ENCODE measurements around the gene ARHGEF12.

The ARHGEF12 gene

DNA sequence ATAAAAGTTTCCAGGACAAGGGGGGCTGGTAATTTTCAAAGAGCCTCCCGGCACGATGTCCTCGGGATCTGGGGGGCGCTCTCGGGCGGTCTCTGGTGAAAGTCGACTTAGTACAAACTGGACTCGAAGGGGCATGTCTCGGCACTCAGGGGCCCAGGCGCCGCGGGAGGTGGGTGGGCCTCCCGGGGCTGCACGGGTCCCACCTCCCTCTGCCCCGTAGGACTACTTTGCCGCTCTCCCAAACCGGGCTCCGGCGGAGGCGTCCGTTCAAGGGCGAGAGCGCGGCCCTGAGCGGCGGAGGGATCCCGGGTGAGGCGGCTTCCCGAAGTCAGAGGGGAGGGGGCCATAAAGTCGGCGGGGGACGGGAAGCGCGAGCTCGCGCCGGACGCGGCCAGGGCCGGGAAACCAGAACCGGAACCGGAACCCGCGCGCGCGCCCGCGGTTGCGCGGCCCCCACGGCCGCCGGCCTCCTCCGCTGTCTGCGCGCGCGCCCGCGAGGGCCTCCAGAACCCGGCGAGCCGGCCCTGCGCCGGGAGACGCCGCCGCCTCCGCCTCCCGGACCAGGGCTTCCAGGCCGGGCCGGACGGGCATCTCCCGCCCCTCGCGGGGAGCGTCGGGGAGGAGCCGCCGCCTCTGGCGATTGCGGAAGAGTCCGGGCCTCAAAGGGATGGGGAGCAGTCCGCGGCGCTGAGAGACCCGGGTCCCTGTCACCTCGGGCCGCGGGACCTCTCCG lies at the start of gene ARHGEF12:
Gene ARHGEF12 (plus strand): TSS at position 506 of the 733 bp plus-strand sequence. CDS start 831 bp downstream, outside the sequence.
- peak; percentile 97 for DNase-seq

DNA sequence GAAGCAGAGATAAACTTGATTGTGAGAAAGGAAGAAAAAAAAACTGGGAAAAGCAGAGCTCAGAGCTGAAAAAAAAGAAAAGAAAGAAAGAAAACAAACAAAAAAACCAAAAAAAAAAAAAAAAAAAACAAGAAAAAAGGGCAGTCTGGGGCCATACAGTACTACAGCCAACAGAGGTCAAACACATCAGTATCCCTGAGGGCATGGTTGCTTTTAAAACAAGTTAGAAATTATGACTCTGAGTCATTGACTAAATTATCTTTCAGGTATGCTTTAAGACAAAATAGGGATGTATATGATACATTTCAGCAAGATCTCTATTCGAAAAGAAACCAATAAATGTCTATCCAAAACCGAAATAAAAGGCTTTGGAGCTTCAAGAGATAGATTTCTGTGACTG lies 48.2 kb upstream of the ARHGEF12 start:
- DNase-seq: no peak

DNA sequence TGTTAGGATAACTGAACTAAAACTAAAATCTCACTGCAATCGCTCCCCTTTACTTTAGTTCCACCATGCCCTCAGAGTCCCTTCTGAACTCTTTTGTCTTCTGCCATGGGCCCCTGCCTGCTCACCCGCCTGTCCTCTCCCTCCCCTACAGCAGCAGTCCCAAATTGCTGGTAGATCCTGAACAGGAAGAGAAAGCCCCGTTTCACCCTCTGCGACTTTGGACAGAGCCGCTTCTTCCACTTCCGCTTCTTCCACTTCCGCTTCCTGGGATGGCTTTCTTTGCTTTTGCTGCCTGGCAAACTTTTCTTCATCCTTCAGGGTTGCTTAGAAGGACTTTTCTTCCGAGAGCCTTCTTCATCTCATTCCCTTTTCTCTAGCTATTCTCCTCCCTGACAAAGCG lies 46.8 kb upstream of the ARHGEF12 start:
- DNase-seq: no peak

- no peak for DNase-seq
Measured at GRCh38 chr11:120290956-120291355, 45.3 kb upstream of the ARHGEF12 start.

DNA sequence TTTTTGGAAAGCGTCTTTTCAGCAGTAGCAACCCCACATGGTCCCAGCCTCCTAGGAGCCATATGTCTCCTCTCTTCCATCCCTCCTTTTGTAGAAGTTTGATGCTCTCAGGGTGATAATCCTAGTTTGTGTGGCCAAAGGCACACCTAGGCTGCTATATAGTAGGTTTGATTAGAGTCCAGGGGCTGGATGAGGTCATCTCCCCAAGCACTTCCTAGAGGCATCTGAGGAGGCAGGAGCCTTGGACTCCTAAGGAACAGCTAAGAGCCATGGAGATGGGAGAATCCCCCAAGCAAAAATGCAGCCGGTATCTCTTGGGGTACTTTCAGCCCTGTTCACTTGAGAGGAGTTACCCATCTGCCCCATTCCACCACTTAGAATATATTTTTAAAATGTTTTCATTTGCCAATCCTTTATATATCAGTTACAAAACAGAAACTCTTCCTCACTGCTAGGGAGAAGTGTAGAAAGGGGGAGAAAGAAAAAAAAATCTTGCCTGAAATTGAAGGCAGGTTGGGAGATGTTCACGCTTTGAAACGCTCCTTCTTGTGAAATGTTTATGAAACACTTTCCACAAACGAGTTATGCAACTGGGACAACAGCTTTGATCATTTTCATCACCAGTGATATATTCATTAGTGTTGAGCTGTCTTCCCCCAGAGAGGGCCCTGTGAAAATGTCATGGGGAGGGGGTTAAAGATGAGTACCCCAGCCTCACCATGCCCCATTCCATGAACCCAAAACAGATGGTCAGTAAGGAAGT lies 43.0 kb upstream of the ARHGEF12 start:
- DNase-seq: no peak

DNA sequence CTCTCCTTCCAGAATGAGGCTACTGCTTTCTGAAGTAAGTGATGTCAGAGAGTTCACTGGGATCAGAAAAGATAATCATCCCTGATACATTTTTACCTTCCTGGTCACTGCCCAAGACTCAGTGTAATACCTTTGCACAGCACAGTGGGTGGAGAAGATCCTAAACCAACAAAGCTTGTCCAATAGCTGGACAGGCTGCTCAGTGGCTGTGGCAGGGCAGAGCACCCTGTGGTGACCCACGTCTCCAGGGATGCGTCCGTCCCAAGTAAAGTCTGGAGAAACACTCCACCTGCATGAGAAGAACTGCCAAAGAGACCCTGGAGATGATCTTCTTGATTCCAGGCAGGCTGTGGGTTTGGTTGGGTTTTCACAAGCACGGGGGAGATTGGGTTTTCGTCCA lies 42.1 kb upstream of the ARHGEF12 start:
- no peak for DNase-seq

- DNase-seq: no peak
Measured at GRCh38 chr11:120295099-120295498, 41.1 kb upstream of the ARHGEF12 start.

DNA sequence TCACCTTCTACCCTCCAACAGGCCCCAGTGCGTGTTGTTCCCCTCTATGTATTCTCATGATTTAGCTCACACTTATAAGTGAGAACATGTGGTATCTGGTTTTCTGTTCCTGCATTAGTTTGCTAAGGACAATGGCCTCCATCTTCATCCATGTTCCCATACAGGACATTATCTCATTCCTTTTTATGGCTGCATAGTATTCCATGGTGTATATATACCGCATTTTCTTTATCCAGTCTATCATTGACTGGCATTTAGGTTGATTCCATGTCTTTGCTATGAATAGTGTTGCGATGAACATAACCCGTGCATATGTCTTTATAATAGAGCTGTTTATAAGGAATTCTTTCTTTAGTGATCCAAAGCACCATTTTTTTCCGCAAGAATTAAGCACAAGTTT lies 39.7 kb upstream of the ARHGEF12 start:
- DNase-seq: no peak

DNA sequence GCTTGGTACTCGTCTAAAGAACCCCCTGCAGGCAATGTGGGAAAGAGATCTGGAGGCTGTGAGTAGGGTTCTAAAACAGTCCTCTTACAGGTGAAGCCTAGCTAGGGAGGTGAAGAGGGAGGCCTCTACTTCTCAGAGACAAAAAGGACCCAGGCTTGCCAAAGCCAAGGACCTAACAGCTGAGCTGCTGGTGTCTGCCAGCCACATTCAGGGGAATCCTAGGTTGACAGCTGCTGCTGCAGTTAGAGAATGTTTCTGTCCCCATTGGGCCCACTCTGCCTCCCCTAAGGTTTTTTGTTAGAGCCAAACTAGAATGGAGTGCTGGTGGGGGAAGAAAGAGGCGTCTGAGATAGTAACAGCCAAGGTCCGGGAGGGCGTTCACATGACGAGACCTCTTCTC lies 37.8 kb upstream of the ARHGEF12 start:
- DNase-seq: no peak

- DNase-seq: peak; percentile 15
Measured at GRCh38 chr11:120302001-120302805, 34.0 kb upstream of the ARHGEF12 start.

GRCh38 chr11:120303004-120303637 lies 33.1 kb upstream of the ARHGEF12 start:
- peak; percentile 72 for DNase-seq

DNA sequence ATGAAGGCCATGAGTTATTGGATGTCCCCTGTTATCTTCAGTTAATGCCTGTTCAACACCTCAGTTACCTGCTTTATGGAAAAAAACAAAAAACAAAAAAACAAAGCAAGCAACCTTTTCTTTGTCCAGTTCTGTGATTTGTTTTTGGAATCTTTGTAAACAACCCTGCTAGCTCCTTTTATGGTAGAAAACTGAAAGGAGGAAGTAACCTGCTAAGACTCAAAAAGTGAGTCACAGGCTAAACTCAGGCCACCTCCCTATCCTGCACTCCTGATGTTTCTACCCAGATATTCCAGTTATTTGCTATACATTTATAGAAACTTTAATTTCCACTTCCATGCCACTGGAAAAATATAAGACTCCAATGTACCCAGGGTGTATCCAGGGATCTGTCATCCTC lies 31.7 kb upstream of the ARHGEF12 start:
- no peak for DNase-seq

- DNase-seq: no peak
Measured at GRCh38 chr11:120305286-120305685, 30.9 kb upstream of the ARHGEF12 start.

- DNase-seq: no peak
Measured at GRCh38 chr11:120306519-120307242, 29.5 kb upstream of the ARHGEF12 start.

DNA sequence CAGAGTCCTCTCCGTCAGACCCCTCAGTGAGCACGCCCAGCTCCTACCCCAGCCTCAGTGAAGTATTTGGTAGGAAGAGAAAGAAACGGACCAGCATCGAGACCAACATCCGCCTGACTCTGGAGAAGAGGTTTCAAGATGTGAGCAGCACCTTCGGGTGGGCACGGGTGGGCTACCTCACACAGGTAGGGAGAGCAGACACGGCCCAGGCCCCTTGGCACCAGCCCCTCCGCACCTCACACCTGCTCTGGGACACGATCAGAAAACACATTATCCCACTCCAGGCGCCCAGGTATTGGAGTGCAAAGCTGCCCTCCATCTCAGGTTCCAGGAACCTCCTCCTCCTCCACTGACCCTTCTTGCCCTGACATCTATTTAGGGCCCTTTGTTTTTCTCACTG lies 28.7 kb upstream of the ARHGEF12 start:
- DNase-seq: no peak

DNA sequence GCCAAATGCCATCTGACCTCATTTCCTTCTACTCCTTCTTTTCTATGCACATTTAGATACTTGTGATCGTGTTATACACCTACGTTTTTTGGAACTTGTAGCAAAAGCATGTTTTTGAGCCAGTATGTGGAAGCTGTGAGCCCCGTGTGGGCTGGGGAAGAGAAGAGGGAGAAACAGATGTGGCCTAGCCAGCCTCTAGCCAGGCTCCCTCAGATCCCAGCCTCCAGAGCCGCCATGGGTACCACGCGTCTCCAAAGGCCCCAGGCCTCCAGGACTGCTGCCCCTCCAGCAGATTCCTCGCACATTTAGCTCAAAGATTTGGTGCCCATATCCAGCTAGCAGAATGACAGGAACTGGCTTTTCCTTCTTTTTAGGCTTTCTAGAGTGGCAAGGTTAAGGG lies 28.1 kb upstream of the ARHGEF12 start:
- DNase-seq: no peak

GRCh38 chr11:120310870-120311269 lies 25.3 kb upstream of the ARHGEF12 start:
- DNase-seq: no peak

- DNase-seq: no peak
Measured at GRCh38 chr11:120314861-120315260, 21.4 kb upstream of the ARHGEF12 start.

DNA sequence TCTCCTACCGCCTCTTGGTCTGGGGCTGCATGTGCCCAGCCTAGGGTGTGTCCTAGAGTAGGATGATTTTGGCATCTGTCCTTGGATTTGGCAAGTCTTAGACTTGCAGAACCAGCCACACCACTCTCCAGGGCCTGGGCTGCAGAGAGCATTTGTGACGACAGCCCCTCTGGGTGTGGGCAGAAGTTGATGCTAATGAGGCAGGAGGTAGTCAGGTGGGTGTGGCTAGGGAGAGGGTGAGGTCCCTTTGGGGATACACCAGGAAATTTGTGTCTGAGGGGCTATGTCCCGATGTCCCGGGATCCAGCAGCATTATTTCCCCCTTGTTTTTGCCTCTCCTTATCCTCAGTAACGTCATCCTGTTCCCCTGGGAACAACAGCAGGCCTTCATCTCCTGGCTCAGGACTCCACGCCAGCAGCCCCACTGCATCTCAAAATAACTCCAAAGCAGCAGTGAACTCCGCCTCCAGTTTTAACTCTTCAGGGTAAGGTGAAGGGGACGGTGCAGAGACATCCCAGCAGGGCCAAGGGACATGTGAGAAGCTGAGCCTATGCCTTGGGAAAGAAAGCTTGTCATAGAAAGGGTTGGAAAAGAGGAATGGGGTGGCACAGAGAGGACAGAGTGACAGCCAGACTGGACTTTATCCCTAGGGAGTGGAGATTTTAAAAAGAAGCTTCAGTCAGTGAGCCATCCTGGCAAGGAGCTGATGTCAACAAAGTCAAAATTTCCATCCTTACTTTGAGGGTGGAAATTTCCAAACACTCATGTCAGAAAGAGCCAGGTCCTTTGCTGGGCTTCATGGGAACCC lies 19.1 kb upstream of the ARHGEF12 start:
- no peak for DNase-seq

- DNase-seq: no peak
Measured at GRCh38 chr11:120317689-120318480, 18.3 kb upstream of the ARHGEF12 start.

DNA sequence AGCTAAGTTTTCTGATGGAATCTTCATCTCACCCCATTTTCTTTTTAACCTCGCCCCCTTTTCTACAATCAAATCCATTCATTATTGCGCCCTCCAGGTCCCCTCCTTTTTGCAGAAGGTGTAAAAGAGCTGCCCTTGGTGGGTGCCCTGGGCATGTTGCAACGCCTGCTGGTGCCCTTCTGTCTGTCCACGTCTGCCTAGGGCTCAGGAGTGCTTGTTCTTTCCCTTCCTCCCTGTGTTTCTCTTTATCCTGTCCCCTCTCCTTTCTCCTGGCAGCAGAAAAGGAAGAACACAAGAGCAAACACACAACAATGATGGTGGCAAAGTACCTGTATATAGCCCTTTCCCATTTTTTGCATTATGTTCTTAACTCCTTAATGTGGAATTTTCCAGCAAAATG lies 17.3 kb upstream of the ARHGEF12 start:
- no peak for DNase-seq
